Left cardiac atrium (tissue), 4 donors: ENCODE results near the gene SEPTIN7. TPM values are rescaled to one million over a fixed set of nuclear protein-coding genes. Genes with fewer than 3 reads are reported as not detected.

ENCODE experiments used
- ATAC-seq, 2 donors: fragments of 200-7000 bp; cut with Tn5 transposase; one replicate each; pipeline ENCODE4 v1.9.1; 2020; ENCODE audit warnings: mild to moderate bottlenecking in 2 of 2, moderate library complexity in 2 of 2
- DNase-seq: peaks from one replicate; pipeline ENCODE4 v3.0.0-alpha.2; 2020
- intact Hi-C, 2 donors: fragments of 100-400 bp; cut with DNase I; formaldehyde crosslinking; loops; one replicate each; pipeline versions ENCODE4 v1.14.1 to v1.15.1; 2022 to 2023
- total RNA-seq, 2 donors: library from RNA; stranded (reverse); fragmentation: NEBNext Ultra II Directional; extraction: Animal tissue kit (Norgen Biotek cat#: 25700); gene quantifications; one replicate each; pipeline ENCODE4 v1.2.1, GENCODE V29; 2021
- donor health status: DM: no; HTN: yes; CAD: no.
- donor health status: DM: no; HTN: yes; CAD: no; lungs with severe emphysema.
- donor health status: DM: yes; HTN: yes; CAD: no.
- donor health status: Dilated cardiomyopathy.

The SEPTIN7 gene
- total RNA-seq, 2 donors from 2014 or later = 178 to 206 TPM

DNA sequence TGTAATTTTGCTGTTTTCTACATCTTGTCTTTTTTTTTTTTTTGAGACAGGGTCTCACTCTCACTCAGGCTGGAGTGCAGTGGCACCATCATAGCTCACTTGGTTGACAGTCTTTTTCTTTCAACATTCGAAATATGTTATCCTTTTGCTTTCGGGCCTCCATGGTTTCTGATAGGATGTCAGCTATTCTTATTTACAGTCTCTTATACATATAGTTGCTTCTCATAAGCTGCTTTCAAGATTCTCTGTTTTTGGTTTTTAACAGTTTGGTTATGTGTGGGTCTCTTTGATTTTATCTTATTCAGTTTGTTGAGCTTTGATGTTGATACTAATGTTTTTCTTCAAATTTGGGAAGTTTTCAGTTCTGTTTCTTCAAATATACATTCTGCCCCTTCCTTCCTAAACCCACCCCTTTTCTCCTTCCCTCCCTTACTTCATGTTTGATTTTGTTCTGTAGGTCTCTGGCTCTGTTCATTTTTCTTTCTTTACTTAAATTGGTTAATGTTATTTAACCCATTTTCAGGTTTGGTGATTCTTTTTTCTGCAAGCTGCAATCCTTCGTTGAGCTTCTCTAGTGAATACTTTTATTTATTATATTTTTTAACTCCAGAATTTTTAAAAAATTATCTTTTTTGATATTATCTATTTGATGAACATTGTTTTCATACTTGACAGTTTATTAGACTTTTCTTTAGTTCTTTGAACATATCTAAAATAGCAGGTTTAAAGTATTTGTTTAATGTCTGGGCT is 19.3 kb downstream of the SEPTIN7 start:
- DNase-seq (no peak), ATAC-seq (no peak)
- intact Hi-C loops = no loop called here

DNA sequence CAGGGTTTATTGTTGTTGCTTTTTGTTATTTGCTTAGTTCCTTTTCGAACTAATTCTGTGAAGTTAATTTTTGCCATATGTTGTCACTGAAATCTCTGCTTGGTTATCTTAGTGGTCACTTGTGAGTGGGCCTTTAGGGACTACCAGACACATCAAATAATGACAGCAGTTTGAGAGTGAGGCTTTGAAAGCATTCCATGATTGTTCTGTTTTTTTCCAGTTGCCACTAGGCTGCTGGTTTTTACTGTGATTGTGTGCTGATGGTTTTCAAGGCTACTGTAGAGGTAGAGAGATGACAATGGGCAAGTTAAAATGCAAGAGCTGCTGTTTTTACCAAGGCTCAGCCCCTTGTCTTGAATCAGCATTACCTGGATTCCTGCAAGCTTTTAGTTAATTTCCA is 20.0 kb downstream of the SEPTIN7 start:
- ATAC-seq (no peak), DNase-seq (no peak)
- intact Hi-C loops = no loop called here

- ATAC-seq = no peak
- no peak for DNase-seq
- intact Hi-C loops = no loop called here
These were observed 22.6 kb downstream of the SEPTIN7 start for GRCh38 chr7:35823440-35823839.

DNA sequence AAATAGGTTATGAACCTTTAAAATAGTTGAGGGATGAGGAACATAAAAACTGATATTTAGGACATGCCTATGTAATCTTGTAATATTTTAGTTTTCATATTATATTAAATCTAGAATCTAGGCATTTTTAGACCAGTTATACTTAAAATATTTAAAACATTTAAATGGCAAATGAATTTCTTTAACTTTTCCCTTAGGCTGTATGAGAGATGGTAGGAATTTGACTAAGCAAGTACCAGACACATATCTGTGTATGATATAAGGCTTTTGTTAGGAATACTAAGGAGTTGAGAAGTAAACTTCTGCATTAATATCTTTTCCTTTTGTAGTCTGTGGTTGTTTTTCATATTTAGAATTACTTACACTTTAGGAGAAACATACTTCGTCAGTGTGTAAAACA is 25.1 kb downstream of the SEPTIN7 start:
- intact Hi-C loops = no loop called here
- ATAC-seq = no peak
- no peak for DNase-seq

GRCh38 chr7:35826751-35827150 is 25.9 kb downstream of the SEPTIN7 start:
- ATAC-seq = no peak
- intact Hi-C loops = no loop called here
- DNase-seq = no peak

- DNase-seq (no peak), ATAC-seq (peak; percentile 63 to 71)
- intact Hi-C loops = no loop called here
These were observed 28.0 kb downstream of the SEPTIN7 start for GRCh38 chr7:35828817-35829216.

DNA sequence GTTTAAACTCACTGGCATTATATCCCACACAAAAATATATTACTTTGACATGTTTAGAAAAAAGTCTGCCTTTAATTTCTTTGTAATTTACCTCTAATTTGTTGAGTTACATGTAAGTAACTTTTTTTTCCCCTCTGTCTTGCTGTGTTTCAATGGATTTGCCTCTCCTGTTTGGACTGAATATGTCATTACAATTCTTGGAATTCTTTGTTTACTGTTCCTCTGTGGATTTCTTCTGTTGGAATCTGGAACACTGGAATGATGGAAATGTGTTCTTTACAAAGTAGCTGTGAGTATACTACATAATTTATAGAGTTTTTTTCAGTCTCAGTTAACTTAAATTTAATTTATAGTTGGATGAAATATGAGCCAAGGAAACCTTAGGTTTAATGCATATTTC is 30.4 kb downstream of the SEPTIN7 start:
- ATAC-seq = no peak
- intact Hi-C loops = no loop called here
- DNase-seq = no peak

DNA sequence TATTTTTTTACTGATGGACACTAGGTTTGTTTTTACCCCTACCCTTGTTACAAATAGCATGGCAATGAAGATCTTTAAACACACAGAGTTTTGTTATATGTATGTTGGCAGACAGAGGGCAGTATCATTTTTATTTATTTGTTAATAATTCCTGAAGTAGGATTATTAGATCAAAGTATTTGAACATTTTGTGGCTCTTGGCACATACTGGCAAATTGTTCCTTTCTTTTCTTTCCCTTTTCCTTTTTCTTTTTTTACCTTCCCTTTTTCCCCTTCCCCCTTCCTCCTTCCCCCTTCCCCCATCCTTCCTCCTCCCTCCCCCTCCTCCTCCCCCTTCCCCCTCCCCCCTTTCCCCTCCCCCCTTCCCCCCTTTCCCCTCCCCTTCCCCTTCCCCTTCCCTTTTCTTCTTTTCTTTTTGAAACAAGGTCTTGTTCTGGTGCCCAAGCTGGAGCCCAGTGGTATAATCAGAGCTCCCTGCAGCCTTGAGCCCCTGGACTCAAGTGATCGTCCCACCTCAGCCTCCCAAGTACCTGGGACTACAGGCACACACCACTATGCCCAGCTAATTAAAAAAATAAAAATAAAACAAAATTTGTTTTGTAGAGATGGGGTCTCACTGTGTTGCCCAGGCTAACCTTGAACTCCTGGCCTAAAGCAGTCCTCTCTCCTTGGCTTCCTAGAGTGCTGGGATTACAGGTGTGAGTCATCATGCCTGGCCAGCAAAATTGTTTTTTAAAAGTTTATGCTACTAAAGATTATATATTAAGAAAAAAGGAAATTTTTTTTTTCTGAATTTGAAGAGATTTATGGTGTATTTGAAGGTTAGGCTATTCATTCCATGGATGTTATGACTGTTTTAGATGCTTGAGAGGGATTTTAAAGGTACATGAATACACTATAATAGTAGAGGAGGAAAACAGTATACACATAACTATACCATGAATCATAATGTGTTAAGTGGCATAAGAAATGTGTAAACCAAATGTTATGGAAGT is 39.3 kb downstream of the SEPTIN7 start:
- ATAC-seq (no peak), DNase-seq (no peak)
- intact Hi-C loops = no loop called here

DNA sequence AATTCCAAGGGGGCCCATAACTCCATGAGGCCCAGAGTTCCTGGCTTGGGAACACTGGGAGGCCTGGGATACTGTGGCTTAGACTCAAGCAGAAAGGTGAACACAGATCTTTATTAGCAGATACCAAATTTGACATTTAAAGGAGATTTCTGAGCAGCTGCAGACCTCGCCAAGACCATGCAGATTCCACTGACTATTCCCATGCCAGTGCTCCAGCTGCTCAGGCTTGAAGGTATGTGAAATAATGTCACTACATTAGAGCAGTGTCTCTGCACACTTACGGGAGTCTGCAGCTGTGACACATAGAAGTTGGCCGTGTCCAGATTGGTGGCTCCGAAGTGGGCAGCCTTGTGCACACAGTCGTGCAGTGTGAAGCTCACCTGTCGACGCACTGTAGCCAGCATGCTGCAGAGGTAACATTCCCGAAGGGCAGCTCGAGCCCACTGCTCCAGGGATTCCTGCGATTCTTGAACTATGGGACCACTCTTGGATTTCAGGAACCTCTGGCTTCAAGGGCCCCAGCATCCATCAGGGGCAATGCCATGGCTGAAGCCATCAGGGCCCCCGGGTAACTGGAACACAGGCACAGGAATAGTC is 46.1 kb downstream of the SEPTIN7 start:
- ATAC-seq (no peak), DNase-seq (no peak)
- intact Hi-C loops = no loop called here

GRCh38 chr7:35848725-35849124 is 47.9 kb downstream of the SEPTIN7 start:
- no peak for ATAC-seq
- DNase-seq = no peak
- intact Hi-C loops = no loop called here

DNA sequence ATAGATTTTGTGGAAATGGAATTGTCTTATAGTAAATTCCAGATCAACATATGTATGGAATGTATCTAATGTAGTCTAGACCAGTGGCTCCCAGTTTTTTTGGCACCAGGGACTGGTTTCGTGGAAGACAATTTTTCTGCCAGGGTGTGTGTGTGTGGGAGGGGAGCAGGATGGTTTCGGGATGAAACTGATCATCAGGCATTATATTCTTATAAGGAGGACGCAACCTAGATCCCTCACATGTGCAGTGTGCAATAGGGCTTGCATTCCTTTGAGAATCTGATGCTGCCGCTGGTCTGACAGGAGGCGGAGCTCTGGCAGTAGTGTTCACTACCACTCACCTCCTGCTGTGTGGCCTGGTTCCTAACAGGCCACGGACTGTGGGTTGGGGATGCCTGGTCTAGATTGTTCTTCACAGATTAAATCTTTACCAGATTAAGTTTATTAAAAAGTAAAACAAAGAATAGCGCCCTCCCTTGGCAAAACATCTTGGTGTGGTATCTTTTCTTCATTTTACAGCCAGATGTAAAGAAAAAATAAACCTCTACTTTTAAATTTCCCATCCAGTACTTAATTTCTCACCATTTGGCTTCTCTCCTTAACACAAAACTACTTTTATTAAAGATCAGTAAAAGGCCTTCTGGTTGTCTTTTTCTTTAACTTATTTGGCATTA is 48.4 kb downstream of the SEPTIN7 start:
- intact Hi-C loops = no loop called here
- peak in 1 of 2 donors; percentile 75 for ATAC-seq
- no peak for DNase-seq

DNA sequence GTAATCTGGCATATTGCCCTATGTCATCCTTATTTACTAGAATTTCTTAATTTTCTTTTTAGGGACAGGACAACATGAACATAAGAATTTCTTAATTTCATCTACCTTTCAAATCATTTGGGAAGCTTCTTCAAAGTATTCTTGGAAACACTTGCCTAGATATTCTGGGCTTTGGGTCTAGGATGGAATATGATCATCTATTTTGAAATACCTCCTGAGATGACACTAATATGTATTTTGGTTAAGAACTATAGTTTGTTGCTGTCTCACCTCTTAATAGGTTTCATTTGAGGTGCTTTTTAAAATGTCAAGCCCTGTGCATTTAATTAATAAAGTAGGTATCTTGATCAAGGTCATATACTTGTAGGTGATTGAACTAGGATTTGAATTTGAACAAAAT is 49.1 kb downstream of the SEPTIN7 start:
- intact Hi-C loops = no loop called here
- ATAC-seq = no peak
- DNase-seq = no peak

Other genes starting within 250 kb of the SEPTIN7 start
- gene HERPUD2, start 105.9 kb upstream of the SEPTIN7 start, total RNA-seq = 10 to 100 TPM; 15.6 to 17.3 TPM